NCI-H748 (cell line): ENCODE measurements around the gene NRBP1.

Source experiments
- DNase-seq: peaks from one replicate; lab custom pipeline; 2025; ENCODE audit not compliant: unreplicated experiment; lab: John Stamatoyannopoulos, UW

Gene NRBP1

GRCh38 chr2:27489498-27490397 is 61.3 kb downstream of the NRBP1 start, which contains the start of gene IFT172:
IFT172 (minus strand) TSS chr2:27489743; CDS start chr2:27489653, 90 bp downstream.
- DNase-seq = peak; percentile 100
